ENCODE measurements around the gene PTPRG. TPM values are rescaled to one million over a fixed set of nuclear protein-coding genes. Genes with fewer than 3 reads are reported as not detected.

Gene PTPRG
- total RNA-seq, 1 experiment from 2014 or later: 32.1 TPM

- TF ChIP-seq REST (IDR thresholded peaks at IDR 0.05; ENCODE audit: low read depth) (no peak), RAD21 (IDR thresholded peaks at IDR 0.05; ENCODE audit: low read depth) (no peak), ELF1 (IDR thresholded peaks at IDR 0.05; ENCODE audit: borderline replicate concordance, low read depth) (no peak)
Observed at GRCh38 chr3:61897848-61898247, 336.5 kb downstream of the PTPRG start (continued).

DNA sequence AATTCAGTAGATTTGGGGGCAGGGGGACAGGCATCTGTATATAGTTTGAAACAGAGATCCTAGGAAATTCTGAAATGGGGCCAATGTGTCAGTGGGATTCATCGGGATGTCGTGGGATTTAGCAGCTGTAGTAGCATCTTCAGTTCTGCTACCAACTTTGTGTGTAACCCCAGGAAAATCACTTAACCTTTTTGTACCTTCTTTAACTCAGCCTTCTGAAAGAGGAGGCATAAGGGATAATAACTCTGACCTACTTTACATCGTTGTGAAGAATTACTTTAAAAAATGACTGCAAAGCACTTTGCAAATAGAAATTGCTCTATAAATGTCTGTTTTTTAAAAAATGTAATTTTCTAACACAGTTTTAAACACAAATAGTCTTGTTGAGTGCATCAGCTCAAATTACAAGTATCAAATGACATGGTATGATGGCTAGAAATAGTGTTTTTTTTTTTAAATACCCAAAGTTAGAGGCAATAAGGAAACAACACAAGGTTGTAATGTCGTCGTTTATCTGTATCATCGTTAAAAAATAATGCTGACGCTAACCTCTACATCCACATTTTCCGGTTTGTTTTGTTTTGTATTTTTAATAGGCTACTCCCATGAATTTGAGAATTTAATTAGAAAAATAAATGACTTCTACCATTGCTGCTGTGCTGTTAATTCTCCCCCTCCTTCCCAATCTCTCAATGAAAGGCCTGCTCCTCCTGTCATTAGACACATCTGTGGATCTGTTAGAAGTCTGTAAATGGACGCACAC lies 338.5 kb downstream of the PTPRG start:
- POLR2A ChIA-PET: no interaction called here
- Histone ChIP-seq H4K20me1 (ENCODE audit: insufficient read depth) (peaks cover 7% of the 10 kb centered on the region; the same call in 1 of the 2 replicates), H3K9ac (ENCODE audit: low read length) (no peak overlapping the region), H3K36me3 (ENCODE audit: control insufficient read depth in 1 of 2, insufficient read depth in 2 of 2, low read length in 2 of 2) (no peaks in the 10 kb centered on the region), H3K9me3 (ENCODE audit: control insufficient read depth in 1 of 2, insufficient read depth in 1 of 2, low read depth in 1 of 2, low read length in 2 of 2) (no peaks in the 10 kb centered on the region), H3K9me2 (ENCODE audit: insufficient read depth) (no peaks in the 10 kb centered on the region), H3K27ac (ENCODE audit: low read depth, low read length) (no peak overlapping the region), H3K4me2 (ENCODE audit: low read length) (no peak overlapping the region), H3K4me3 (replicated peaks in 1 of 2; ENCODE audit: low read depth in 1 of 2, low read length in 2 of 2) (no peak overlapping the region), H2AFZ (ENCODE audit: low read depth, low read length, poor library complexity, severe bottlenecking) (no peak overlapping the region), H3K4me1 (ENCODE audit: control insufficient read depth in 1 of 2, insufficient read depth in 2 of 2, low read length in 2 of 2) (peaks cover 11 to 22% of the 10 kb centered on the region in 2 experiments), H3K79me2 (ENCODE audit: insufficient read depth, low read length) (no peaks in the 10 kb centered on the region), H3K27me3 (ENCODE audit: insufficient read depth, low read length) (no peaks in the 10 kb centered on the region)
- intact Hi-C loops (cut with micrococcal nuclease): no loop called here
- DNase-seq (ENCODE audit: low read depth, low spot score) (no peak), ATAC-seq (no peak)
- RAD21 ChIA-PET (ENCODE audit: low non-redundant PET in 1 of 2, low total read pairs in 2 of 2, uncharacterized antibody in 2 of 2, unreplicated experiment in 2 of 2): no interaction called here
- no peak for TF ChIP-seq FOSL1 (IDR thresholded peaks at IDR 0.05; ENCODE audit: low read depth)
- TF ChIP-seq EGR1 (IDR thresholded peaks at IDR 0.05; ENCODE audit: low read depth): no peak
- no peak for TF ChIP-seq SRF (IDR thresholded peaks at IDR 0.05; ENCODE audit: low read depth)
- no peak for TF ChIP-seq CEBPB (IDR thresholded peaks at IDR 0.05; ENCODE audit: low read depth)
- no peak for TF ChIP-seq CBX3 (IDR thresholded peaks at IDR 0.05; ENCODE audit: low read depth)
- no peak for TF ChIP-seq POLR2A (IDR thresholded peaks at IDR 0.05; ENCODE audit: borderline replicate concordance, extremely low read depth, insufficient read depth, insufficient read length)
- no peak for TF ChIP-seq YY1 (IDR thresholded peaks at IDR 0.05; ENCODE audit: extremely low read depth, insufficient replicate concordance, low read depth, low read length)
- no peak for TF ChIP-seq SP1 (IDR thresholded peaks at IDR 0.05; ENCODE audit: low read depth)
- TF ChIP-seq TCF7L2 (IDR thresholded peaks at IDR 0.05; ENCODE audit: borderline replicate concordance, extremely low read depth, insufficient read depth, insufficient read length): no peak
- TF ChIP-seq CTCF (IDR thresholded peaks at IDR 0.05 in 2 of 3, conservative IDR thresholded peaks at IDR 0.05 in 1 of 3; ENCODE audit: borderline replicate concordance in 1 of 3, insufficient read depth in 1 of 3, low read depth in 2 of 3, low read length in 2 of 3): no peak
- no peak for TF ChIP-seq EZH2 (IDR thresholded peaks at IDR 0.05)
- CTCF ChIA-PET: no interaction called here
- BruUV-seq (replicated peaks): no TSS peak
